ENCODE data around the gene HSPA12B. TPM values are rescaled to one million over a fixed set of nuclear protein-coding genes. Genes with fewer than 3 reads are reported as not detected.

The HSPA12B gene
- polyA plus RNA-seq, 1 of the 3 experiments (the other 2 are of a cell fraction), result 0.46 TPM

GRCh38 chr20:3691897-3692296, 40.6 kb upstream of the HSPA12B start:
- Histone ChIP-seq H3K79me2 (ENCODE audit: insufficient read depth) (no peaks in the 10 kb centered on the region), H4K20me1 (ENCODE audit: insufficient read depth) (no peaks in the 10 kb centered on the region), H3K9ac (no peak overlapping the region), H3K27me3 (ENCODE audit: insufficient read depth) (no peaks in the 10 kb centered on the region), H3K4me1 (ENCODE audit: control insufficient read depth in 1 of 2, insufficient read depth in 2 of 2, low read depth in 1 of 2, low read length in 1 of 2) (no peaks in the 10 kb centered on the region), H3K36me3 (replicated peaks in 1 of 2; ENCODE audit: control insufficient read depth in 1 of 2, insufficient read depth in 2 of 2, low read length in 1 of 2) (no peaks in the 10 kb centered on the region), H3K4me3 (ENCODE audit: low read depth in 2 of 2, low read length in 1 of 2) (no peak overlapping the region), H3K4me2 (no peak overlapping the region), H3F3A (replicated peaks; ENCODE audit: insufficient read depth) (no peaks in the 10 kb centered on the region), H3K27ac (ENCODE audit: low read depth in 2 of 2, low read length in 1 of 2) (no peak overlapping the region), H3K9me3 (no peaks in the 10 kb centered on the region), H3K9me2 (no peaks in the 10 kb centered on the region), H2AFZ (ENCODE audit: low read depth) (no peak overlapping the region)
- CTCF ChIA-PET, result interaction anchor here (1.1 to 6.1 kb wide), 5 partner anchors 15 to 129 kb away, joined by 3 to 42 read pairs (median 8); no protein-coding TSS in a partner anchor
- WGBS (ENCODE audit: low lambda C conversion rate), result 58% methylated on average over 7 of the region's 9 CpGs
- TF ChIP-seq TEAD4 (IDR thresholded peaks at IDR 0.05; ENCODE audit: borderline replicate concordance, insufficient read depth) (no peak), ZBTB33 (IDR thresholded peaks at IDR 0.05; ENCODE audit: borderline replicate concordance, low read depth) (no peak), MAX (IDR thresholded peaks at IDR 0.05; ENCODE audit: low read depth) (no peak), NFIC (IDR thresholded peaks at IDR 0.05; ENCODE audit: borderline replicate concordance) (no peak), PBX3 (IDR thresholded peaks at IDR 0.05) (no peak), USF1 (IDR thresholded peaks at IDR 0.05; ENCODE audit: borderline replicate concordance, low read depth) (no peak), RCOR1 (IDR thresholded peaks at IDR 0.05; ENCODE audit: low read length) (no peak), FOSL2 (IDR thresholded peaks at IDR 0.05; ENCODE audit: borderline replicate concordance, low read depth) (no peak), GABPA (IDR thresholded peaks at IDR 0.05; ENCODE audit: low read depth) (no peak), IRF3 (IDR thresholded peaks at IDR 0.05; ENCODE audit: low read depth, low read length) (no peak), EP300 (IDR thresholded peaks at IDR 0.05; ENCODE audit: borderline replicate concordance in 1 of 2, low read depth in 1 of 2, low read length in 1 of 2) (no peak), REST (IDR thresholded peaks at IDR 0.05; ENCODE audit: low read depth, low read length) (no peak)
- POLR2A ChIA-PET, result no interaction called here
- no peak for DNase-seq
